Measurements from ENCODE around the gene CHN1. TPM values are rescaled to one million over a fixed set of nuclear protein-coding genes. Genes with fewer than 3 reads are reported as not detected.

Gene CHN1
- total and polyA plus RNA-seq, 7 donors = 2.1 to 15.6 (median 11.4) TPM

DNA sequence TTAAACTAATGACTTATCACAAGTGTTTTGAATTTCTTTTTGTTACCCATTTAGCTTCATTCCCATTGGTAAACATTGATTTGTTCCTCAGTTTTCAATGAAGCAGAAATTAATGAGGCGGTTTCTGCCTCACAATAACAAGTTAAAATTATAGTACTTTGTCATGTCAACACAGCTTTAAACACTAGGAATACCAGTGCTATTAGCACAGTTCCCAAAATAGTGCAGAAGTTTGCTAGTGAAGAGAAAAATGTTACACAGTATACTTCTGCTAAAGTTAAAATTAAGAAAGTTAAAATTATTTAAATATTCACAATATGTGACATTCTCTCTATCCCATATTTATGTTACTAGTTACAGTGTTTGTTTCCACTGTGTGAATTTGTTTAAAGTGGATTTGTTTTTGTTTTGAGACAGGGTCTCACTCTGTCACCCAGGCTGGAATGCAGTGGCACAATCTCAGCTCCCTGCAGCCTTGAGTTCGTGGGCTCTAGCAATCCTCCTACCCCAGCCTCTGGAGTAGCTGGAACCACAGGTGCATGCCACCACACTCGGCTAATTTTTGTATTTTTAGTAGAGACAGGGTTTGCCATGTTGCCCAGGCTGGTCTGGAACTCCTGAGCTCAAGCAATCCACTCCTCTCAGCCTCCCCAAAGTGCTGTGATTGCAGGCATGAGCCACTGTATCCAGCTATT is 3.8 kb upstream of the CHN1 start:
- H3K27me3 ChIP-seq = no peaks in the 10 kb centered on the region
- no peak overlapping the region for H3K4me3 ChIP-seq
- DNase-seq = no peak
- no peak for TF ChIP-seq EP300 (IDR thresholded peaks at IDR 0.05)
- H3K36me3 ChIP-seq = no peaks in the 10 kb centered on the region
- WGBS, 2 donors = 73 to 80% methylated on average over 3 of the region's 3 CpGs
- no peaks in the 10 kb centered on the region for H3K9me3 ChIP-seq
- H3K4me1 ChIP-seq = peaks cover 0 to 23% (median 6%) of the 10 kb centered on the region in 4 donors
- peak overlapping the region in 2 of 4 donors; percentile 47 to 55 for H3K27ac ChIP-seq
- intact Hi-C loops (cut with DNase I) = no loop called here

- TF ChIP-seq, protein P1, sequence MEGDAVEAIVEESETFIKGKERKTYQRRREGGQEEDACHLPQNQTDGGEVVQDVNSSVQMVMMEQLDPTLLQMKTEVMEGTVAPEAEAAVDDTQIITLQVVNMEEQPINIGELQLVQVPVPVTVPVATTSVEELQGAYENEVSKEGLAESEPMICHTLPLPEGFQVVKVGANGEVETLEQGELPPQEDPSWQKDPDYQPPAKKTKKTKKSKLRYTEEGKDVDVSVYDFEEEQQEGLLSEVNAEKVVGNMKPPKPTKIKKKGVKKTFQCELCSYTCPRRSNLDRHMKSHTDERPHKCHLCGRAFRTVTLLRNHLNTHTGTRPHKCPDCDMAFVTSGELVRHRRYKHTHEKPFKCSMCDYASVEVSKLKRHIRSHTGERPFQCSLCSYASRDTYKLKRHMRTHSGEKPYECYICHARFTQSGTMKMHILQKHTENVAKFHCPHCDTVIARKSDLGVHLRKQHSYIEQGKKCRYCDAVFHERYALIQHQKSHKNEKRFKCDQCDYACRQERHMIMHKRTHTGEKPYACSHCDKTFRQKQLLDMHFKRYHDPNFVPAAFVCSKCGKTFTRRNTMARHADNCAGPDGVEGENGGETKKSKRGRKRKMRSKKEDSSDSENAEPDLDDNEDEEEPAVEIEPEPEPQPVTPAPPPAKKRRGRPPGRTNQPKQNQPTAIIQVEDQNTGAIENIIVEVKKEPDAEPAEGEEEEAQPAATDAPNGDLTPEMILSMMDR (IDR thresholded peaks at IDR 0.05) = no peak
- no peak for TF ChIP-seq POLR2AphosphoS5 (IDR thresholded peaks at IDR 0.05)
- no peak for TF ChIP-seq POLR2A (IDR thresholded peaks at IDR 0.05)
- no peak for TF ChIP-seq EP300 (IDR thresholded peaks at IDR 0.05)
- H3K27me3 ChIP-seq = no peaks in the 10 kb centered on the region
- 41 to 59% methylated on average over 4 of the region's 4 CpGs for WGBS, 2 donors
- H3K4me3 ChIP-seq = no peak overlapping the region
- DNase-seq = no peak
- intact Hi-C loops (cut with DNase I) = no loop called here
- H3K4me1 ChIP-seq = peaks cover 0 to 24% (median 6%) of the 10 kb centered on the region in 4 donors
- H3K27ac ChIP-seq = peak overlapping the region in 2 of 4 donors; percentile 47 to 55
- H3K36me3 ChIP-seq = no peaks in the 10 kb centered on the region
- no peaks in the 10 kb centered on the region for H3K9me3 ChIP-seq
These were observed 2.8 kb upstream of the CHN1 start for GRCh38 chr2:175008009-175008408.

- no peaks in the 10 kb centered on the region for H3K9me3 ChIP-seq
- no peak overlapping the region for H3K4me3 ChIP-seq
- DNase-seq = no peak
- peaks cover 0 to 24% (median 6%) of the 10 kb centered on the region in 4 donors for H3K4me1 ChIP-seq
- H3K36me3 ChIP-seq = no peaks in the 10 kb centered on the region
- WGBS, 2 donors = 67 to 74% methylated on average over 3 of the region's 3 CpGs
- H3K27me3 ChIP-seq = no peaks in the 10 kb centered on the region
- H3K27ac ChIP-seq = peak overlapping the region in 1 of 4 donors; percentile 41
- TF ChIP-seq POLR2A (IDR thresholded peaks at IDR 0.05) = no peak
- TF ChIP-seq, protein P1 (IDR thresholded peaks at IDR 0.05) = no peak
- TF ChIP-seq POLR2AphosphoS5 (IDR thresholded peaks at IDR 0.05) = no peak
- TF ChIP-seq EP300 (IDR thresholded peaks at IDR 0.05) = no peak
- intact Hi-C loops (cut with DNase I) = no loop called here
These were observed 2.3 kb upstream of the CHN1 start for GRCh38 chr2:175007510-175007909.

DNA sequence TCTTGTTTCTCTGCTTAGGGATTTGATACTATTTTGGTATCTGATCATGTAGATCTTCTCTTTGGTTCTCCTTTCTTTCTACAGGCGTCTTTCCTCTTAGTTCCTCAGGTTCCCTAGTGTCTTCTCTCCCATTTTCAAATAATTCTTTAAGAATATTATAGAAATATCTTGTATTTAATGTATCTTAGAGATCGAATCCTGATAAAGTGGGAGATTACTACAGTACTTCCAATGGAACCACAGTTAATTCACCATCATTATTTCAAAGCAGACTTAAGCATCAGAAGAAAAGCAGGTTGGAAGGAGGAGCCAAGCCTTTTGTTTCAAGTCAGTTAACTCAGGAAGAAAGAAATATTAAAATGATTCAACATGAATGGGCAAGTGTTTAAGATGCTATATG is 1.1 kb upstream of the CHN1 start:
- no peaks in the 10 kb centered on the region for H3K27me3 ChIP-seq
- H3K27ac ChIP-seq = peak overlapping the region in 2 of 4 donors; percentile 95
- no peak overlapping the region for H3K4me3 ChIP-seq
- H3K36me3 ChIP-seq = no peaks in the 10 kb centered on the region
- H3K4me1 ChIP-seq = peaks cover 0 to 29% (median 6%) of the 10 kb centered on the region in 4 donors
- intact Hi-C loops (cut with DNase I) = no loop called here
- no peaks in the 10 kb centered on the region for H3K9me3 ChIP-seq
- TF ChIP-seq POLR2AphosphoS5 (IDR thresholded peaks at IDR 0.05) = no peak
- TF ChIP-seq POLR2A (IDR thresholded peaks at IDR 0.05) = no peak
- TF ChIP-seq, protein P1 (IDR thresholded peaks at IDR 0.05) = no peak
- TF ChIP-seq EP300 (IDR thresholded peaks at IDR 0.05) = no peak
- DNase-seq = no peak
- WGBS, 2 donors = 73 to 74% methylated on average over 2 of the region's 2 CpGs

DNA sequence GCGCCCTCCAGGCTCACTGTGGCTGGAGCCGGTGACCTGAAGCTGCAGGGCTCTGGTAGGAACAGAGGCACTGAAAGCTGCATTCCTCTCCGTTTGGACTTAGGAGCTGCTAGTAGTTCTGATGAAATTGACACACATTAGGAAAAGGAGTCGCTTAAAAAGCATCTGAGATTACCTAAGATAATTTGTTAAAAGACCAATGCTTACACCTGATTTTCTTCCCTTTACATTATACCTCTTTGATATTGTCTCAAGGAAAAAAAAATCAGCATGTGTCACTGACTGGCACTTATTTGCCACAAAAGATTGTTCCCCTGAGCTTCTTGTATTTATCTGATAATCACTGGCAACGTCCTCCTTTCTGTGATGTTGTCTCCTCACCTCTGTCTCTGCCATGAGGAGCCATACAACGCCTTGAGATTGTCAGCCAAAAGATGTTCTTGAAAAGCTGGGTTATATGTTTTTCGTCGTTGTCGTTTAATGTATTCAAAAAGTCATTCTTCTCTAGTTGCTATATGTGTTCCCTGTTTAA is 618 bp upstream of the CHN1 start:
- Histone ChIP-seq H3K27me3 (no peaks in the 10 kb centered on the region), H3K27ac (peak overlapping the region; percentile 87 to 95 (median 94)), H3K4me3 (peak overlapping the region; percentile 83 to 99 (median 92)), H3K4me1 (peaks cover 0 to 30% (median 5%) of the 10 kb centered on the region in 4 donors), H3K9me3 (no peaks in the 10 kb centered on the region), H3K36me3 (no peaks in the 10 kb centered on the region)
- 31 to 33% methylated on average over 9 of the region's 9 CpGs for WGBS, 2 donors
- DNase-seq = no peak
- intact Hi-C loops (cut with DNase I) = no loop called here
- no peak for TF ChIP-seq POLR2AphosphoS5 (IDR thresholded peaks at IDR 0.05)

All from sigmoid colon (tissue), 7 donors.